WTC11 (cell line): ENCODE data around the gene ELF3. TPM values are rescaled to one million over a fixed set of nuclear protein-coding genes. Genes with fewer than 3 reads are reported as not detected.

ENCODE experiments used
- ATAC-seq: fragments of 200-7000 bp; cut with Tn5 transposase; 2 replicates; pipeline ENCODE4 v1.10.0; 2021; ENCODE audit warnings: mild to moderate bottlenecking, moderate library complexity
- CTCF ChIA-PET: fragments of 300-600 bp; sonication (Branson Sonifier 250); formaldehyde crosslinking; loops from one replicate; lab custom pipeline; 2021; ENCODE audit warnings: antibody characterized with exemption; lab: Charles Lee
- POLR2A ChIA-PET: fragments of 350-600 bp; sonication (Branson Sonifier 250); formaldehyde crosslinking; loops from one replicate; lab custom pipeline; 2021; ENCODE audit warnings: antibody characterized with exemption; lab: Charles Lee
- DNase-seq: peaks from one replicate; pipeline ENCODE4 v3.0.0; 2021; ENCODE audit warnings: low spot score
- H3K27ac Mint-ChIP-seq: 2 replicates; pipeline ENCODE4 v1.8.0; 2021; ENCODE audit warnings: mixed read lengths
- H3K27me3 Mint-ChIP-seq: 2 replicates; pipeline ENCODE4 v1.8.0; 2021; ENCODE audit warnings: low read depth, mild to moderate bottlenecking, moderate library complexity, mixed read lengths
- H3K36me3 Mint-ChIP-seq: 2 replicates; pipeline ENCODE4 v1.8.0; 2021; ENCODE audit warnings: mixed read lengths
- H3K4me1 Mint-ChIP-seq: 2 replicates; pipeline ENCODE4 v1.8.0; 2022; ENCODE audit warnings: mixed read lengths
- H3K4me3 Mint-ChIP-seq: 2 replicates; pipeline ENCODE4 v1.8.0; 2021; ENCODE audit warnings: mild to moderate bottlenecking, moderate library complexity, mixed read lengths
- H3K9me3 Mint-ChIP-seq: 2 replicates; pipeline ENCODE4 v1.8.0; 2021; ENCODE audit warnings: mixed read lengths
- CREM ChIP-seq: sonication (generic); formaldehyde crosslinking; IDR thresholded peaks from 2 replicates; pipeline ENCODE4 v1.8.1; 2022; ENCODE audit warnings: mild to moderate bottlenecking, missing genetic modification reagents, moderate library complexity
- ESRRA ChIP-seq: sonication (generic); formaldehyde crosslinking; IDR thresholded peaks from 2 replicates; pipeline ENCODE4 v1.8.1; 2022; ENCODE audit warnings: mild to moderate bottlenecking, missing genetic modification reagents, borderline replicate concordance
- GABPB1 ChIP-seq: sonication (generic); formaldehyde crosslinking; IDR thresholded peaks from 2 replicates; pipeline ENCODE4 v1.8.1; 2023; ENCODE audit warnings: mild to moderate bottlenecking, missing genetic modification reagents
- TEAD4 ChIP-seq: sonication (generic); formaldehyde crosslinking; IDR thresholded peaks from 2 replicates; pipeline ENCODE4 v1.8.0; 2022; ENCODE audit warnings: mild to moderate bottlenecking, missing genetic modification reagents
- ZNF396 ChIP-seq: fragments of 250-450 bp; sonication (Bioruptor Pico); IDR thresholded peaks from 2 replicates; pipeline ENCODE4 v1.8.0; 2021; ENCODE audit warnings: mild to moderate bottlenecking, moderate library complexity, borderline replicate concordance
- ZNF671 ChIP-seq: fragments of 250-450 bp; sonication (Bioruptor Pico); IDR thresholded peaks from 2 replicates; pipeline ENCODE4 v1.8.0; 2021; ENCODE audit warnings: mild to moderate bottlenecking
- total RNA-seq: library from RNA; stranded (reverse); gene quantifications from 3 replicates; pipeline ENCODE4 v1.2.3, GENCODE V29; 2021
- TF ChIP-seq, protein P1 (sequence below): fragments of 250-450 bp; sonication (Bioruptor Pico); conservative IDR thresholded peaks from 2 replicates; pipeline ENCODE4 v1.9.0; 2021; ENCODE audit warnings: mild to moderate bottlenecking
- TF ChIP-seq, protein P2 (sequence below): fragments of 250-450 bp; sonication (Bioruptor Pico); IDR thresholded peaks from 2 replicates; pipeline ENCODE4 v1.9.0; 2021; ENCODE audit warnings: mild to moderate bottlenecking
- TF ChIP-seq, protein P3 (sequence below): sonication (generic); formaldehyde crosslinking; IDR thresholded peaks from 2 replicates; pipeline ENCODE4 v1.8.1; 2022; ENCODE audit warnings: missing genetic modification reagents, borderline replicate concordance
- TF ChIP-seq, protein P4 (sequence below): fragments of 250-450 bp; sonication (Bioruptor Pico); IDR thresholded peaks from 2 replicates; pipeline ENCODE4 v1.9.0; 2021; ENCODE audit warnings: mild to moderate bottlenecking
- TF ChIP-seq, protein P5 (sequence below): sonication (generic); formaldehyde crosslinking; IDR thresholded peaks from 2 replicates; pipeline ENCODE4 v1.8.0; 2022; ENCODE audit warnings: mild to moderate bottlenecking, missing genetic modification reagents

The ELF3 gene
- total RNA-seq, 1 experiment from 2014 or later, result 15.0 TPM

DNA sequence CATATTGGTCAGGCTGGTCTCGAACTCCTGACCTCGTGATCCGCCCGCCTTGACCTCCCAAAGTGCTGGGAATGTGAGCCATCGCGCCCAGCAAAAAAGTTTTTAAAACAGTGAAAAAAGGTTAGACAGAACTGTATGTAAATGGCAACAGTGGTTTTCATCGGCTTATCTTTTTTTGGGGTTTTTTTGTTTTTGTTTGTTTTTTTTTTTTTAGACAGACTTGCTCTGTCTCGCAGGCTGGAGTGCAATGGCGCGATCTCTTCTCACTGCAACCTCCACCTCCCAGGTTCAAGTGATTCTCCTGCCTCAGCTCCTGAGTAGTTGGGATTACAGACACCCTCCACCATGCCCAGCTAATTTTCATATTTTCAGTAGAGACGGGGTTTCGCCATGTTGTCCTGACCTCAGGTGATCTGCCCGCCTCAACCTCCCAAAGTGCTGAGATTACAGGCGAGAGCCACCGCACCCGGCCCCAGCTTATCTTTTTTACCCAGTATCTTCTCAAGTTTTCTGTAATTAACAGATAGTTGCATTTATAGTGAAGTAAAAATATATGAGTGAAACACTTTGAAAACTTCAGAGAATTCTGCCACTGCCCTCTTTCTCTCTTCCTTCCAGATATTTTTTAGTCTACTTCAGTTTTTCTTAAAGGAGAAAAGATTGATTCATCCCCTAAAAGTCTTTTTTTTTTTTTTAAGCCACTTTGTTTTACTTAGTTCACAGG lies 42.0 kb upstream of the ELF3 start:
- no peak overlapping the region for H3K4me3 Mint-ChIP-seq
- no peaks in the 10 kb centered on the region for H3K9me3 Mint-ChIP-seq
- peaks cover 64% of the 10 kb centered on the region for H3K36me3 Mint-ChIP-seq
- H3K4me1 Mint-ChIP-seq, result no peaks in the 10 kb centered on the region
- CTCF ChIA-PET, result interaction anchor here (0.9 to 1.4 kb wide), 3 partner anchors 31 to 139 kb away, joined by 3 to 9 read pairs (median 3); partner anchors contain the start of gene IPO9
- no peak for TF ChIP-seq TEAD4
- TF ChIP-seq GABPB1 (CRISPR knock-in tag), result no peak
- TF ChIP-seq ESRRA (CRISPR knock-in tag), result no peak
- TF ChIP-seq, protein P1, sequence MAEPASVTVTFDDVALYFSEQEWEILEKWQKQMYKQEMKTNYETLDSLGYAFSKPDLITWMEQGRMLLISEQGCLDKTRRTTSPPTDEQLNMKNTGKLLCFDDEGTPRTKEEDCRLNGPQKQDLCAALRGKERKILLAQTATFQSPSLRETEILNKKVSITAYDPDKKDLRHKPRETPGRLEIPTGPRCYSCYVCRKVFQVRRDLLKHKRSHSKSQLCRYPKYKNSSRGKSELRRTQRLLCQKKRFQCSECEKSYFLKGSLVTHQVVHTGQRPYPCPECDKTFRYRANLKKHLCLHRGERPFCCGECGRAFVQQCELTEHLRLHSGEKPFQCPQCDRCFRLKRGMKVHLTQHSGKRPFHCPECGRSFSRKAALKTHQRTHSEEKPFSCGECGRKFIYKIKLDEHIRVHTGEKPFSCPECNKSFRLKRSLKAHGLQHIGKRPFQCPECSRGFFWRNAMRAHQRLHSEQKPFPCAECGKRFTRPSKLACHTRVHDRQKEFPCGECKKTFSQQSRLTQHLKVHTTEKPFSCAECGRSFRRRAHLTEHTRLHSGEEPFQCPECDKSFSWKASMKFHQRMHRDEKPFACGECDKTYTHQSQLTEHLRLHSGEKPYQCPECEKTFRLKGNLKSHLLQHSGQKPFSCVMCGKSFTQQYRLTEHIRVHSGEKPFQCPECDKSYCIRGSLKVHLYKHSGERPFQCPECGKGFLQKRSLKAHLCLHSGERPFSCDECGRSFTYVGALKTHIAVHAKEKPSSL (CRISPR knock-in tag), result no peak
- TF ChIP-seq, all 79 proteins: peak for 0
- DNase-seq (no peak), ATAC-seq (no peak)
- H3K27ac Mint-ChIP-seq, result no peak overlapping the region
- POLR2A ChIA-PET, result no interaction called here
- H3K27me3 Mint-ChIP-seq, result no peaks in the 10 kb centered on the region

DNA sequence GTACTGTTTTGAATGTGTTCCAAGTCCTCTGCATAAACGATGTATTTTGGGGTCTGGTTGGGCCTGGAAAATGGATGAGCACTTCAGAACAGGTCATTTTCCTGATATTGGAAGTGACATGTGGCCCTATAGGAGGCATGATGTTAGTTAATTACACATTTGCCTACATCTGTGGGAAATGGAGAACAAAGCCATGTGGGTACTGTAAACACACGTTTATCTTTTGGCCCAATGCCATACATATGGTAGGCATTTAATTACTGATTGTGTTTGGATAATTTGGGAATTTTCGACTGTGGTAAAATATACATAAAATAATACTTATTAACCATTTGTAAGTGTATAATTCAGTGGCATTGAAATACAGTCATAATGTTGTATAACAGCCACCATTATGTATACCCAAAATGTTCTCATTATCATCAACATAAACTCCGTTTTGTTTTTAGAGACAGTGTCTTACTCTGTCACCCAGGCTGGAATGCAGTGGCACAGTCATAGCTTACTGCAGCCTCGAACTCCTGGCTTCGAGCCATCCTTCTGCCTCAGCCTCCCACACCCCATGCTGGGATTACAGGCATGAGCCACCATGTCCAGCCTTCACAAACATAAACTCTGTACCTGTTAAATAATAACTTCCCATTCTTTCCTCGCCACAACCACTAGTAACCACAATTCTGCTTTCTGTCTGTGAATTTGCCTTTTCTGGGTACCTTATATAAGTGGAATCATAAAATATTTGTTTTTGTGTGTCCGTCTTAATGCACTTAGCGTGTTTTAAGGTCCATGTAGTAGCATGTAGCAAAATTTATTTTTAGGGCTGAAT lies 39.8 kb upstream of the ELF3 start:
- H3K36me3 Mint-ChIP-seq, result peaks cover 48% of the 10 kb centered on the region
- no peaks in the 10 kb centered on the region for H3K27me3 Mint-ChIP-seq
- CTCF ChIA-PET, result interaction anchor here (0.9 to 3.8 kb wide), 3 partner anchors 29 to 89 kb away, joined by 3 to 64 read pairs (median 7); no protein-coding TSS in a partner anchor
- ATAC-seq, result no peak
- no peak for DNase-seq
- H3K4me3 Mint-ChIP-seq, result no peak overlapping the region
- H3K27ac Mint-ChIP-seq, result no peak overlapping the region
- no peaks in the 10 kb centered on the region for H3K4me1 Mint-ChIP-seq
- H3K9me3 Mint-ChIP-seq, result no peaks in the 10 kb centered on the region
- TF ChIP-seq, protein P2, sequence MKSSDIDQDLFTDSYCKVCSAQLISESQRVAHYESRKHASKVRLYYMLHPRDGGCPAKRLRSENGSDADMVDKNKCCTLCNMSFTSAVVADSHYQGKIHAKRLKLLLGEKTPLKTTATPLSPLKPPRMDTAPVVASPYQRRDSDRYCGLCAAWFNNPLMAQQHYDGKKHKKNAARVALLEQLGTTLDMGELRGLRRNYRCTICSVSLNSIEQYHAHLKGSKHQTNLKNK, result no peak
- TF ChIP-seq ZNF671 (CRISPR knock-in tag) (no peak), CREM (no peak), ZNF396 (no peak)
- TF ChIP-seq, protein P3, sequence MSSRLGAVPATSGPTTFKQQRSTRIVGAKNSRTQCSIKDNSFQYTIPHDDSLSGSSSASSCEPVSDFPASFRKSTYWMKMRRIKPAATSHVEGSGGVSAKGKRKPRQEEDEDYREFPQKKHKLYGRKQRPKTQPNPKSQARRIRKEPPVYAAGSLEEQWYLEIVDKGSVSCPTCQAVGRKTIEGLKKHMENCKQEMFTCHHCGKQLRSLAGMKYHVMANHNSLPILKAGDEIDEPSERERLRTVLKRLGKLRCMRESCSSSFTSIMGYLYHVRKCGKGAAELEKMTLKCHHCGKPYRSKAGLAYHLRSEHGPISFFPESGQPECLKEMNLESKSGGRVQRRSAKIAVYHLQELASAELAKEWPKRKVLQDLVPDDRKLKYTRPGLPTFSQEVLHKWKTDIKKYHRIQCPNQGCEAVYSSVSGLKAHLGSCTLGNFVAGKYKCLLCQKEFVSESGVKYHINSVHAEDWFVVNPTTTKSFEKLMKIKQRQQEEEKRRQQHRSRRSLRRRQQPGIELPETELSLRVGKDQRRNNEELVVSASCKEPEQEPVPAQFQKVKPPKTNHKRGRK (CRISPR knock-in tag), result no peak
- TF ChIP-seq, protein P4, sequence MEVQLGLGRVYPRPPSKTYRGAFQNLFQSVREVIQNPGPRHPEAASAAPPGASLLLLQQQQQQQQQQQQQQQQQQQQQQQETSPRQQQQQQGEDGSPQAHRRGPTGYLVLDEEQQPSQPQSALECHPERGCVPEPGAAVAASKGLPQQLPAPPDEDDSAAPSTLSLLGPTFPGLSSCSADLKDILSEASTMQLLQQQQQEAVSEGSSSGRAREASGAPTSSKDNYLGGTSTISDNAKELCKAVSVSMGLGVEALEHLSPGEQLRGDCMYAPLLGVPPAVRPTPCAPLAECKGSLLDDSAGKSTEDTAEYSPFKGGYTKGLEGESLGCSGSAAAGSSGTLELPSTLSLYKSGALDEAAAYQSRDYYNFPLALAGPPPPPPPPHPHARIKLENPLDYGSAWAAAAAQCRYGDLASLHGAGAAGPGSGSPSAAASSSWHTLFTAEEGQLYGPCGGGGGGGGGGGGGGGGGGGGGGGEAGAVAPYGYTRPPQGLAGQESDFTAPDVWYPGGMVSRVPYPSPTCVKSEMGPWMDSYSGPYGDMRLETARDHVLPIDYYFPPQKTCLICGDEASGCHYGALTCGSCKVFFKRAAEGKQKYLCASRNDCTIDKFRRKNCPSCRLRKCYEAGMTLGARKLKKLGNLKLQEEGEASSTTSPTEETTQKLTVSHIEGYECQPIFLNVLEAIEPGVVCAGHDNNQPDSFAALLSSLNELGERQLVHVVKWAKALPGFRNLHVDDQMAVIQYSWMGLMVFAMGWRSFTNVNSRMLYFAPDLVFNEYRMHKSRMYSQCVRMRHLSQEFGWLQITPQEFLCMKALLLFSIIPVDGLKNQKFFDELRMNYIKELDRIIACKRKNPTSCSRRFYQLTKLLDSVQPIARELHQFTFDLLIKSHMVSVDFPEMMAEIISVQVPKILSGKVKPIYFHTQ (CRISPR knock-in tag), result no peak
- TF ChIP-seq, protein P5, sequence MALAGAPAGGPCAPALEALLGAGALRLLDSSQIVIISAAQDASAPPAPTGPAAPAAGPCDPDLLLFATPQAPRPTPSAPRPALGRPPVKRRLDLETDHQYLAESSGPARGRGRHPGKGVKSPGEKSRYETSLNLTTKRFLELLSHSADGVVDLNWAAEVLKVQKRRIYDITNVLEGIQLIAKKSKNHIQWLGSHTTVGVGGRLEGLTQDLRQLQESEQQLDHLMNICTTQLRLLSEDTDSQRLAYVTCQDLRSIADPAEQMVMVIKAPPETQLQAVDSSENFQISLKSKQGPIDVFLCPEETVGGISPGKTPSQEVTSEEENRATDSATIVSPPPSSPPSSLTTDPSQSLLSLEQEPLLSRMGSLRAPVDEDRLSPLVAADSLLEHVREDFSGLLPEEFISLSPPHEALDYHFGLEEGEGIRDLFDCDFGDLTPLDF (CRISPR knock-in tag), result no peak
- POLR2A ChIA-PET, result no interaction called here
